Measurements from ENCODE around the gene FITM1. TPM values are rescaled to one million over a fixed set of nuclear protein-coding genes. Genes with fewer than 3 reads are reported as not detected.

Gene FITM1
- polyA plus RNA-seq, 3 donors: 2.1 TPM; not detected in 2

GRCh38 chr14:24113379-24113800, 17.1 kb upstream of the FITM1 start:
- H3K4me1 ChIP-seq (ENCODE audit: control insufficient read depth in 1 of 2, insufficient read depth in 2 of 2, low read length in 2 of 2): peaks cover 24 to 34% of the 10 kb centered on the region in 2 donors
- TF ChIP-seq, protein P1, sequence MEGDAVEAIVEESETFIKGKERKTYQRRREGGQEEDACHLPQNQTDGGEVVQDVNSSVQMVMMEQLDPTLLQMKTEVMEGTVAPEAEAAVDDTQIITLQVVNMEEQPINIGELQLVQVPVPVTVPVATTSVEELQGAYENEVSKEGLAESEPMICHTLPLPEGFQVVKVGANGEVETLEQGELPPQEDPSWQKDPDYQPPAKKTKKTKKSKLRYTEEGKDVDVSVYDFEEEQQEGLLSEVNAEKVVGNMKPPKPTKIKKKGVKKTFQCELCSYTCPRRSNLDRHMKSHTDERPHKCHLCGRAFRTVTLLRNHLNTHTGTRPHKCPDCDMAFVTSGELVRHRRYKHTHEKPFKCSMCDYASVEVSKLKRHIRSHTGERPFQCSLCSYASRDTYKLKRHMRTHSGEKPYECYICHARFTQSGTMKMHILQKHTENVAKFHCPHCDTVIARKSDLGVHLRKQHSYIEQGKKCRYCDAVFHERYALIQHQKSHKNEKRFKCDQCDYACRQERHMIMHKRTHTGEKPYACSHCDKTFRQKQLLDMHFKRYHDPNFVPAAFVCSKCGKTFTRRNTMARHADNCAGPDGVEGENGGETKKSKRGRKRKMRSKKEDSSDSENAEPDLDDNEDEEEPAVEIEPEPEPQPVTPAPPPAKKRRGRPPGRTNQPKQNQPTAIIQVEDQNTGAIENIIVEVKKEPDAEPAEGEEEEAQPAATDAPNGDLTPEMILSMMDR (IDR thresholded peaks at IDR 0.05): no peak
- Mint-ChIP-seq H3K4me1 (peaks cover 25% of the 10 kb centered on the region), H3K27me3 (ENCODE audit: low read depth in 3 of 3) (peaks cover 0 to 3% (median 2%) of the 10 kb centered on the region in 3 donors), H3K4me3 (peak overlapping the region; percentile 89 to 95), H3K36me3 (peaks cover 18 to 25% of the 10 kb centered on the region in 2 donors), H3K9me3 (peaks cover 0 to 2% (median 0%) of the 10 kb centered on the region in 7 donors), H3K27ac (peak overlapping the region; percentile 98 to 99 (median 99))
- peak overlapping the region; percentile 99 to 100 for H3K27ac ChIP-seq (ENCODE audit: low read depth in 1 of 2, low read length in 2 of 2)
- peak overlapping the region; percentile 93 for H3K9ac ChIP-seq (ENCODE audit: insufficient read depth, low read length, poor library complexity, severe bottlenecking)
- peaks cover 24% of the 10 kb centered on the region for H3K79me2 ChIP-seq (ENCODE audit: insufficient read depth, low read length)
- peak overlapping the region; percentile 55 to 90 (median 87) for H3K4me3 ChIP-seq (replicated peaks in 1 of 3; ENCODE audit: low read depth in 2 of 3, low read length in 3 of 3)
- no peaks in the 10 kb centered on the region for H4K20me1 ChIP-seq (ENCODE audit: insufficient read depth, low read length)
- intact Hi-C loops (cut with micrococcal nuclease): loop anchor here in 1 of 2 donors (10.0 kb wide), 2 partner anchors 181 to 1189 kb away; partner anchors contain the start of genes DHRS1, NOP9 and PRMT5
- peak overlapping the region; percentile 94 for H3K4me2 ChIP-seq (replicated peaks; ENCODE audit: extremely low read depth, low read length, poor library complexity, severe bottlenecking)
- H2AFZ ChIP-seq (ENCODE audit: insufficient read depth, low read depth, low read length, poor library complexity, severe bottlenecking): peak overlapping the region; percentile 86
- 9% methylated on average over 12 of the region's 15 CpGs for WGBS (ENCODE audit: insufficient coverage)
- no peaks in the 10 kb centered on the region for H3K27me3 ChIP-seq (ENCODE audit: control insufficient read depth in 2 of 2, insufficient read depth in 2 of 2, low read length in 2 of 2)
- no peaks in the 10 kb centered on the region for H3K9me3 ChIP-seq (replicated peaks in 1 of 2; ENCODE audit: control insufficient read depth in 1 of 2, insufficient read depth in 1 of 2, low read length in 2 of 2)
- peaks cover 17 to 23% of the 10 kb centered on the region in 2 donors for H3K36me3 ChIP-seq (replicated peaks in 1 of 2; ENCODE audit: control insufficient read depth in 1 of 2, insufficient read depth in 2 of 2, low read length in 2 of 2)
- no peak for DNase-seq

- Histone ChIP-seq H3K79me2 (ENCODE audit: insufficient read depth, low read length) (peaks cover 24% of the 10 kb centered on the region), H3K27me3 (ENCODE audit: control insufficient read depth in 2 of 2, insufficient read depth in 2 of 2, low read length in 2 of 2) (no peaks in the 10 kb centered on the region), H3K4me1 (ENCODE audit: control insufficient read depth in 1 of 2, insufficient read depth in 2 of 2, low read length in 2 of 2) (peaks cover 21 to 28% of the 10 kb centered on the region in 2 donors), H3K27ac (ENCODE audit: low read depth in 1 of 2, low read length in 2 of 2) (peak overlapping the region; percentile 99 to 100), H3K9me3 (replicated peaks in 1 of 2; ENCODE audit: control insufficient read depth in 1 of 2, insufficient read depth in 1 of 2, low read length in 2 of 2) (no peaks in the 10 kb centered on the region), H3K4me2 (replicated peaks; ENCODE audit: extremely low read depth, low read length, poor library complexity, severe bottlenecking) (peak overlapping the region; percentile 94), H3K36me3 (replicated peaks in 1 of 2; ENCODE audit: control insufficient read depth in 1 of 2, insufficient read depth in 2 of 2, low read length in 2 of 2) (peaks cover 23 to 29% of the 10 kb centered on the region in 2 donors), H4K20me1 (ENCODE audit: insufficient read depth, low read length) (no peaks in the 10 kb centered on the region), H3K4me3 (replicated peaks in 1 of 3; ENCODE audit: low read depth in 2 of 3, low read length in 3 of 3) (peak overlapping the region; percentile 55 to 90 (median 87)), H2AFZ (ENCODE audit: insufficient read depth, low read depth, low read length, poor library complexity, severe bottlenecking) (peak overlapping the region; percentile 86), H3K9ac (ENCODE audit: insufficient read depth, low read length, poor library complexity, severe bottlenecking) (peak overlapping the region; percentile 93)
- intact Hi-C loops (cut with micrococcal nuclease): loop anchor here in 1 of 2 donors (1.0 to 10.0 kb wide), 3 partner anchors 33 to 1189 kb away; partner anchors contain the start of genes DHRS1, NOP9, PRMT5 and RNF31
- peak overlapping the region; percentile 98 to 99 (median 99) for H3K27ac Mint-ChIP-seq
- H3K27me3 Mint-ChIP-seq (ENCODE audit: low read depth in 3 of 3): peaks cover 0 to 3% (median 2%) of the 10 kb centered on the region in 3 donors
- peaks cover 23 to 31% of the 10 kb centered on the region in 2 donors for H3K36me3 Mint-ChIP-seq
- H3K4me1 Mint-ChIP-seq: peaks cover 19% of the 10 kb centered on the region
- H3K4me3 Mint-ChIP-seq: peak overlapping the region; percentile 89 to 95
- TF ChIP-seq, protein P1 (IDR thresholded peaks at IDR 0.05): no peak
- DNase-seq: peak; percentile 88 to 94 (median 91)
- WGBS (ENCODE audit: insufficient coverage): under 1% methylated on average over 37 of the region's 42 CpGs
- peaks cover 0 to 2% (median 0%) of the 10 kb centered on the region in 7 donors for H3K9me3 Mint-ChIP-seq
Observed at GRCh38 chr14:24113801-24114531, 16.5 kb upstream of the FITM1 start.
